ENCODE measurements around the gene TXNRD1. TPM values are rescaled to one million over a fixed set of nuclear protein-coding genes. Genes with fewer than 3 reads are reported as not detected.
A peak's percentile ranks its signal among the peaks of the same experiment; 100 is the strongest.

Gene TXNRD1
- total and polyA plus RNA-seq, 2 of the 8 experiments (the other 6 are each of a cell fraction or from before 2014, with no cell fraction given) = 56.8 to 127 TPM

- Histone ChIP-seq H3K27ac (ENCODE audit: low read depth, low read length) (no peak overlapping the region), H3K14ac (ENCODE audit: insufficient read length) (no peak overlapping the region), H2BK15ac (ENCODE audit: low read length) (no peak overlapping the region), H2AK5ac (ENCODE audit: low read depth, low read length) (no peak overlapping the region), H3K4me3 (ENCODE audit: extremely low read depth in 1 of 4, insufficient read depth in 2 of 4, low read depth in 3 of 4, low read length in 4 of 4) (no peak overlapping the region), H3K36me3 (ENCODE audit: control insufficient read depth in 2 of 4, insufficient read depth in 4 of 4, low read length in 3 of 4) (no peaks in the 10 kb centered on the region), H2BK5ac (ENCODE audit: low read depth, low read length) (no peak overlapping the region), H4K20me1 (replicated peaks in 1 of 2; ENCODE audit: control insufficient read depth in 1 of 2, insufficient read depth in 2 of 2, low read length in 2 of 2) (no peaks in the 10 kb centered on the region), H2BK20ac (ENCODE audit: low read length) (no peak overlapping the region), H3K23me2 (ENCODE audit: low read depth, low read length) (no peaks in the 10 kb centered on the region; the same call in 1 of the 2 replicates), H3K79me1 (ENCODE audit: low read depth, low read length) (no peaks in the 10 kb centered on the region), H4K91ac (replicated peaks; ENCODE audit: insufficient read length, low read length) (no peak overlapping the region), H4K5ac (ENCODE audit: insufficient read length, low read depth, low read length) (no peak overlapping the region), H2AFZ (ENCODE audit: low read length) (no peak overlapping the region), H3K4ac (replicated peaks; ENCODE audit: insufficient read length, low read depth, low read length) (no peak overlapping the region), H3K9me3 (ENCODE audit: insufficient read depth in 2 of 2, low read depth in 1 of 2, low read length in 1 of 2) (no peaks in the 10 kb centered on the region), H3K56ac (replicated peaks; ENCODE audit: insufficient read length, low read depth, low read length) (no peak overlapping the region), H3K18ac (ENCODE audit: extremely low read depth, low read length) (no peak overlapping the region), H2BK120ac (replicated peaks; ENCODE audit: low read depth, low read length) (no peak overlapping the region), H3K9ac (replicated peaks in 1 of 4; ENCODE audit: extremely low read depth in 1 of 4, low read depth in 3 of 4, low read length in 3 of 4) (no peak overlapping the region), H3K23ac (ENCODE audit: insufficient read length) (no peak overlapping the region), H2BK12ac (ENCODE audit: low read depth, low read length) (no peak overlapping the region), H3K27me3 (replicated peaks in 1 of 4; ENCODE audit: control insufficient read depth in 3 of 4, extremely low read depth in 1 of 4, insufficient read depth in 3 of 4, low read length in 3 of 4) (peaks cover 0 to 12% (median 10%) of the 10 kb centered on the region in 4 experiments; a peak in 6 of 7 replicates), H3K79me2 (ENCODE audit: control insufficient read depth in 1 of 2, insufficient read depth in 2 of 2, low read length in 2 of 2) (no peaks in the 10 kb centered on the region), H4K8ac (ENCODE audit: extremely low read depth, insufficient read depth, low read length) (no peak overlapping the region), H3K4me1 (replicated peaks in 1 of 4; ENCODE audit: control insufficient read depth in 3 of 4, insufficient read depth in 4 of 4, low read length in 3 of 4) (no peaks in the 10 kb centered on the region), H3K4me2 (ENCODE audit: insufficient read depth in 1 of 2, low read depth in 2 of 2, low read length in 2 of 2) (no peak overlapping the region)
- WGBS, 2 experiments (ENCODE audit: extremely low coverage in 1 of 2, insufficient coverage in 1 of 2, insufficient read length in 1 of 2, insufficient replicate concordance in 2 of 2, low coverage in 1 of 2, low lambda C conversion rate in 2 of 2, missing lambda C conversion rate in 1 of 2) = 93% methylated on average over 6 of the region's 6 CpGs; no CpG with 5 or more reads in 1 of the 2 experiments
- DNase-seq (ENCODE audit: low read depth in 1 of 2, low spot score in 2 of 2) (peak in 1 of 2 experiments; percentile 20), FAIRE-seq (no peak)
- ChIA-PET CTCF (ENCODE audit: partially characterized antibody) (interaction anchor here (0.7 to 1.6 kb wide), 3 partner anchors 10 to 75 kb away, joined by 3 to 4 read pairs (median 4); no protein-coding TSS in a partner anchor), POLR2A (ENCODE audit: partially characterized antibody) (interaction anchor here (1.4 to 2.4 kb wide), 3 partner anchors 10 to 67 kb away, joined by 3 to 11 read pairs (median 5); no protein-coding TSS in a partner anchor)
- TF ChIP-seq HDAC2 (IDR thresholded peaks at IDR 0.05; ENCODE audit: borderline replicate concordance in 1 of 2, low read depth in 2 of 2, low read length in 2 of 2) (no peak), E2F6 (IDR thresholded peaks at IDR 0.05) (no peak), PHF8 (conservative IDR thresholded peaks at IDR 0.05; ENCODE audit: low read depth, low read length) (no peak), POLR2AphosphoS5 (IDR thresholded peaks at IDR 0.05; ENCODE audit: low read depth, low read length) (no peak), CTBP2 (IDR thresholded peaks at IDR 0.05; ENCODE audit: borderline replicate concordance, insufficient read depth, insufficient read length, low read length) (no peak), RXRA (IDR thresholded peaks at IDR 0.05; ENCODE audit: insufficient read depth, low read depth, low read length) (no peak), JUND (IDR thresholded peaks at IDR 0.05; ENCODE audit: low read length) (no peak), TAF1 (IDR thresholded peaks at IDR 0.05; ENCODE audit: low read depth, low read length) (no peak), EGR1 (IDR thresholded peaks at IDR 0.05; ENCODE audit: borderline replicate concordance, low read depth, low read length) (no peak), POU5F1 (IDR thresholded peaks at IDR 0.05; ENCODE audit: low read depth, low read length) (no peak), MAX (IDR thresholded peaks at IDR 0.05) (no peak), SP1 (IDR thresholded peaks at IDR 0.05; ENCODE audit: low read depth, low read length) (no peak), NRF1 (IDR thresholded peaks at IDR 0.05; ENCODE audit: low read depth, low read length) (no peak)
These were observed 5.4 kb downstream of the TXNRD1 start for GRCh38 chr12:104220931-104221330.

Measured in H1 (cell line).